Measurements from ENCODE around the gene C1orf52.

Gene C1orf52

DNA sequence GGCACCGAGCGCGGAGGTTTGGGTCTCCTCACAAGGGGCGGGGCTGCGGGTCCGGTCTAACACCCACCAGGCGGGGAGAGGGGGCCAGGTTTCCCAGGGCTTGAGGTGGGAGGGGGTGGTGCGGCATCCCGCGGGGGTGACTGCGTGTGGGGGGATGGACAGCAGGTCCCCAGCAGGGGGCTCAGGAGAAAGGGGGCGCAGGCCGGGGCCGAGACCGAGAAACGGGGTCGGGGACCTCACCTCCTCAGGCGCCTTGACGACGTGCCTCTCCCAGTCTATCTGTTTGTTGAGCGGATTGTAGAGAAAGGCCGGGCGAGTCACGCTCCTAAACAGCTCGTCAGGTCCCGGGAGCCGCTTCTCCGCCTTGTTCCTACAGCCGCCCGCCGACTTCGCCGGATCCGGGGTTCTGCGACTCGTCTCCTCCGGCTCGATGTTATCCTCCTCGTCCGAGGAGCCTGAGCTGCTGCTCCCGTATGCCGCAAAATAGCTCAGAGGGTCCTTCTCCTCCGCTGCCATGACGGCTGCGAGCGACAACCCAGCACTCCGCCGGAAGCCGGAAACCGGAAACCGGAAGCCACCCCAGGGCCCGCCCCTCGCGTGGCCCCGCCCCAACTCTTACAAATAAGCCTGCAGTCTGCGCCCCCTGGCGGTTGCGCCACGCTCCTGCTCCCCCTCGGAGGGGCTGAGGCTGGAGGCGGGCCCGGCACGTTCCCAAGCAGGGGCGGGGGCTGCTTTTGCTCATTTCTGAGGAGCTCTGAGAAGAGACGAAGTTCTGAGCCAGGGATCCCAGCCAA lies at the start of gene C1orf52:
TSS of gene C1orf52 (minus strand) at position 545 of the 794 bp plus-strand sequence. CDS start at position 516, 29 bp downstream.
- H3K27me3 Mint-ChIP-seq, result no peaks in the 10 kb centered on the region

DNA sequence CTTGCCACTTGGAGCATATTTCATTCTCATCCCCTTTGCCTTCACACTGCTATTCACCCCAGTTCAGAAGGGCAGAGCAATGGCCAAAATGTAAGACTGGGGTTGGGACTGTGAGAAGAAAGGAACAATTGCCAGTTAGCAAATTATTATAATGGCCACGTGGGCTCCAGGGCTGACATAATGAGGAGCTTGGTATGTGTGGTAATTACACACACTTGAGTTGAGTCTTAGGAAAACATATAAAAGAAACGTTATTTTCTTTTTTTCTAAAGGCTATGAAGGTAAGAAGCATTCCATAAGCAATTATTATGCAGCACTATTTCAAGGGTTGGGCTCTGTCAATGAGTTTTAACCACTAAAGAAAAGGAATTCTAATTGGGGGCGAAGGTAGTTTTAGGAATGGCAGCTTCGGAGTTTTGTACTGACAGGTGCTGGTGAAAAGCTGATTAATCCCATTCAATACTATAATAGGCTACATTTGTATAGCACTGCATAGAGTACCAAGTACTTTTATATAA lies 49.4 kb upstream of the C1orf52 start:
- Mint-ChIP-seq H3K27ac (no peak overlapping the region), H3K27me3 (no peaks in the 10 kb centered on the region), H3K4me3 (no peak overlapping the region), H3K36me3 (peaks cover 6% of the 10 kb centered on the region), H3K4me1 (peaks cover 32% of the 10 kb centered on the region), H3K9me3 (no peaks in the 10 kb centered on the region)
- no peak for ATAC-seq (ENCODE audit: low read depth)
- no peak for DNase-seq (ENCODE audit: low spot score in 2 of 2)

More for the DNA sequence above, at the start of gene C1orf52:
- ATAC-seq (ENCODE audit: low read depth), result peak; percentile 95
- H3K36me3 Mint-ChIP-seq, result peaks cover 22% of the 10 kb centered on the region
- peaks cover 1% of the 10 kb centered on the region for H3K9me3 Mint-ChIP-seq
- H3K27ac Mint-ChIP-seq, result peak within 1 kb of the TSS; percentile 88
- peaks cover 23% of the 10 kb centered on the region for H3K4me1 Mint-ChIP-seq
- peak; percentile 96 to 100 for DNase-seq (ENCODE audit: low spot score in 2 of 2)
- H3K4me3 Mint-ChIP-seq, result peak within 1 kb of the TSS; percentile 99

DNA sequence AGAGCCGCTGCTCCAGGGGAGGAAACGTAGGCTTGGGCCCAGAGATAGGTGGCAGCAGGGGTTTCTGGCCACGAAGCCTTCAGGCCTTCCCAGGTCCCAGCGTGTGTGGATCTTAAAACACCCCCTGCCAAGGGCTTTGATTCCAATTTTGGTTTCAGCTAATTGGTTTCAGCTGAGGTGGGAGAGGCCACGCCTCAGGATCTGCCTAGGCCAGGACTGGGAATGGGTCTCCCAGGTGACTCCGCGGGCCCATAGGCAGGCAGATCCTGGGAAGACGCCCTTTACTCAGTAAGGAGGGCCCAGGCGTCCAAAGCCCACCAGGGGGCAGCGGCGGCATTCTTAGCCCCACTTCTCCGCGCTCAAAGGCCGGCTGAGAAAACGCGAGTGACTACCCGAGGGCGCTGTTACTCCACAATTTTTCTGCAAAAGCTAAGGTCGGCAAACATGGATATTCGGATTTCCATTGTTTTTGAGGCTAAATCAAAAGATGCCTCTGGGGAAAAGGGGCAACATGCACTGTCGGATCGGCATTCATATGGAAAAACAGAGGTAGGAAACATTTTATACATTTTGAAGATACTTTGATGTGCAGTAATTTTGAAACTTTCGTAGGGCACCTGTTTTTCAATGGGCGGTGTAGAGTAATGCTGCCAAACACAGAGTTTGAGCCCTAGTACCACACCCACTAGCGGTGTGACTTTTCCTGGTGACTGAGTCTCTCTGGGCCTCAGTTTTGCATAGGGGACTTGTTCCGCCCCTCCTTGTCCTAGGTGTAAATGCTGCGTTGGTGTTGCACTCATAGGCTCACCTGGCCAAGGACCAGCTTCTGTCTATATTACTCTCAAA lies 48.7 kb upstream of the C1orf52 start:
- no peaks in the 10 kb centered on the region for H3K9me3 Mint-ChIP-seq
- no peak overlapping the region for H3K27ac Mint-ChIP-seq
- peak overlapping the region; percentile 80 for H3K4me3 Mint-ChIP-seq
- H3K27me3 Mint-ChIP-seq, result no peaks in the 10 kb centered on the region
- peaks cover 29% of the 10 kb centered on the region for H3K4me1 Mint-ChIP-seq
- ATAC-seq (ENCODE audit: low read depth), result peak; percentile 96
- H3K36me3 Mint-ChIP-seq, result peaks cover 6% of the 10 kb centered on the region
- peak; percentile 66 to 72 for DNase-seq (ENCODE audit: low spot score in 2 of 2)

DNA sequence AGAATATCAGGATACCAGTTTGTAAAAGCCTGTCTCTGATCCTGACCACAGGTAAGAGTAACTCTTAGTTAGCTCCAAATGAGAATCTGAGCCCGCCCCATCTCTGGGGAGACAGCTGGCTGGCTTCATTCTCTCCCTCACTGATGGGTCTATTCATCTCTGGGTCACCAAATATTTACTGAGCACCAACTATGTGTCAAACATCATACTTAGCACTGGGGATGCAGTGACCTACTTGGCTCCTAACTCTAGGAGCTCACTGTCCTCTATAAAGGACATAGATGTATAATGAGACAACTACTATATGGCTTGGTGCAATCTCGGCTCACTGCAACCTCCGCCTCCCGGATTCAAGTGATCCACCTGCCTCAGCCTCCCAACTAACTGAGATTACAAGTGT lies 46.8 kb upstream of the C1orf52 start:
- DNase-seq (ENCODE audit: low spot score in 2 of 2), result no peak
- ATAC-seq (ENCODE audit: low read depth), result no peak
- no peak overlapping the region for H3K27ac Mint-ChIP-seq
- H3K9me3 Mint-ChIP-seq, result no peaks in the 10 kb centered on the region
- H3K36me3 Mint-ChIP-seq, result peaks cover 14% of the 10 kb centered on the region
- no peak overlapping the region for H3K4me3 Mint-ChIP-seq
- H3K4me1 Mint-ChIP-seq, result peaks cover 22% of the 10 kb centered on the region
- no peaks in the 10 kb centered on the region for H3K27me3 Mint-ChIP-seq

DNA sequence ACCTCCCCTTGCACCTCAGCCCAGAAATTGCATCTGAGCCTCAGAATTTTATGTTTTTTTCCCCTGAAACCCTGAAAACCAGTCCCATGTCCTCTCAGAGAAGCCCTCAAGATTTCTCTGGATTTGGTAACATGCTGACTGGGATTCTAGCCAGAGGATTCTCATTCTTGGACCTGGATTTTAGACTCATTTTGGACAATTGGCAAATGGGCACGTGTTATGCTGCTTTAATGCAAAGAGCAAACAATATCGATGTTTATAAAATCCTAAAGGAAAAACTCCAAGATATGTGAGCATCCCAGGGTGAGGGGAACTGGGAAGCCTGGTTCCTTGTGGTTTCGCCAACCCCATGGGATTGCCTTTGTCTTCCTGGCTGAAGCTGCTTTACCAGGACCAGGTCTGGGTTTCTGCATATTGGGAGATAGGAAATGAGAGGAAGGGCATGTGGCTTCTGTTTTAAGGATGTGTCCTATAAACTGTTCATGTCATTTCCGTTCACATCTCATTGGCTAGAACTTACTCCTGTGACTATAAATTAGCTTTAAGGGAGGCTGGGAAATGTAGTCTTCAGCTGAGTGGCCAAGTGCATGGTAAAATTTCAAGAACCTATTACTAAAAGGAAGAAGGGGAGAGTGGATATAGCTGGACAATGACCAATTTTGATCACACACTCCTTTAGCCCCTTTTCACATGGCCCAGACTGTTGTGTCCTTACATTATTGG lies 44.1 kb upstream of the C1orf52 start:
- H3K27me3 Mint-ChIP-seq, result no peaks in the 10 kb centered on the region
- H3K4me3 Mint-ChIP-seq, result no peak overlapping the region
- H3K4me1 Mint-ChIP-seq, result peaks cover 15% of the 10 kb centered on the region
- H3K27ac Mint-ChIP-seq, result no peak overlapping the region
- H3K9me3 Mint-ChIP-seq, result no peaks in the 10 kb centered on the region
- no peak for ATAC-seq (ENCODE audit: low read depth)
- H3K36me3 Mint-ChIP-seq, result peaks cover 13% of the 10 kb centered on the region
- no peak for DNase-seq (ENCODE audit: low spot score in 2 of 2)

DNA sequence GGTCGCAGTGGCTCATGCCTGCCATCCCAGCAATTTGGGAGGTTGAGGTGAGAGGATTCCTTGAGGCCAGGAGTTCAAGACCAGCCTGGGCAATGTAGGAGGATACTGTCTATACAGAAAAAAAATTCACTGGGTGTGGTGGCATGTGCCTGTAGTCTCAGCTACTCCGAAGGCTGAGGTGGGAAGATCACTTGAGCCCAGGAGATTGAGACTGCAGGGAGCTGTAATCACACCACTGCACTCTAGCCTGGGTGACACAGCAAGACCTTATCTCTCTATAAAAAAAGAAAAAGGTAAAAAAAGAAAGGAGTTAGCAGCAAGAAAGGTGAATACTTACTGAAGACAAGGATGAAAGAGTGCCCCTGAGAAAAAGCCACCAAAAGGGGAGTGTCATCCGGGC lies 40.7 kb upstream of the C1orf52 start:
- H3K4me3 Mint-ChIP-seq, result no peak overlapping the region
- no peaks in the 10 kb centered on the region for H3K27me3 Mint-ChIP-seq
- DNase-seq (ENCODE audit: low spot score in 2 of 2) (no peak), ATAC-seq (ENCODE audit: low read depth) (no peak)
- no peaks in the 10 kb centered on the region for H3K9me3 Mint-ChIP-seq
- peaks cover 20% of the 10 kb centered on the region for H3K4me1 Mint-ChIP-seq
- H3K27ac Mint-ChIP-seq, result no peak overlapping the region
- peaks cover 13% of the 10 kb centered on the region for H3K36me3 Mint-ChIP-seq

DNA sequence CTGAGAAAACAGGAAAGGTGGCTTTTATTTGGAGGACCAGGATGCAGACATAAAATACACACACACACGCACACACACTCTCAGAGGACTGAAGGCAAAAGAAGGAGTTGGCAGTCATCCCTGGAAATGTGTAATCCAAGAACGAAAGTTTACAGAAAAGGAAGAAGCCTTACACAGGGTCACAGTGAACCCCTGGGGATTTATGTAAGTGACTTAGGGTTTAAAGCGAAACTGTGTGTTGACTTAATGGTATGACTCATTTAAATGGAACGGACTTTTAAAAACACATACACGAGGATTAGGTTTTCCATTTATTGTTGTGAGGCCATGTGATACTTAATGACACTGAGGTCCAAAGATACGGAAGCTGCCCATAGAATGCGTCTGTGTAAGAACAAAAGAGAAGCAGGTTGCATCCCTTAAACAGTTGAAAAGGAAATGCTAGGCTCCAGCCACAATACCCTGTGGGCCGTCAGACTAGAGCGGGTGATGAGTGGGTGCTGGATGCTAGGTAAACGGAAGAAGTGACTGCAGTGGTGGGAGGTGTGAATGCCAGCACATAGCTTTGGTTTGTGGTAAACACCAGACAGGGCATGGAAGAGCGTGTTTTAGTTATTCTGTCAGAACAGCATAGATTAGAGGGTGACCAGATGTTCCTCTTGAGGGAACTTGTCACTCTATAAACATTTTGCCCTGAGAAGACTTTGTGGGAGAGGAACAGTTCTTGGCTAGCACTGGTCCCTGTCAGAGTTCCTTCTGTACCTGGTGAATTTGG lies 38.6 kb upstream of the C1orf52 start:
- DNase-seq (ENCODE audit: low spot score in 2 of 2) (peak; percentile 29), ATAC-seq (ENCODE audit: low read depth) (peak; percentile 96)
- Mint-ChIP-seq H3K4me3 (peak overlapping the region; percentile 67), H3K27me3 (no peaks in the 10 kb centered on the region), H3K4me1 (peaks cover 17% of the 10 kb centered on the region), H3K9me3 (no peaks in the 10 kb centered on the region), H3K27ac (peak overlapping the region; percentile 92), H3K36me3 (peaks cover 10% of the 10 kb centered on the region)

GRCh38 chr1:85297538-85297854 lies 38.0 kb upstream of the C1orf52 start:
- no peaks in the 10 kb centered on the region for H3K9me3 Mint-ChIP-seq
- peak overlapping the region; percentile 67 for H3K4me3 Mint-ChIP-seq
- no peaks in the 10 kb centered on the region for H3K27me3 Mint-ChIP-seq
- ATAC-seq (ENCODE audit: low read depth) (no peak), DNase-seq (ENCODE audit: low spot score in 2 of 2) (no peak)
- H3K36me3 Mint-ChIP-seq, result peaks cover 8% of the 10 kb centered on the region
- peaks cover 20% of the 10 kb centered on the region for H3K4me1 Mint-ChIP-seq
- peak overlapping the region; percentile 92 for H3K27ac Mint-ChIP-seq

DNA sequence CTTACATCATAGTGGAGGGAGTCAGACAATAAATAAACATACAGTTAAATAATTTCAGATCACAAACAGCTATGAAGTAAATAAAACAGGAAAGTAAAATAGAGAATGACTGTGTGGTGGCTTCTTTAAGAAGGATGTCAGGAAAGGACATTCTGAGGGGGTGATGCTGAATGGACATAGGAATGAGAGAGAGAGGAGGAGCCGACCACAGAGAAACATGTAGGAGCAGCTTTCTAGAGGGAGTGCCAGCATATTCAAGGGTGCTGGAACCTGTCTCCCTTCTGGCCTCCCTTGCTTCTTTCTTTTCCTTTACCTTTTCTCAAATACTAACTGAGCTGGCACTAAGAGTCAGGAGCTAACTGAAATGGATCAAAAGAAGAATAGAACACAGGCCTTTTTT lies 37.5 kb upstream of the C1orf52 start:
- DNase-seq (ENCODE audit: low spot score in 2 of 2), result no peak
- Mint-ChIP-seq H3K9me3 (no peaks in the 10 kb centered on the region), H3K4me1 (peaks cover 22% of the 10 kb centered on the region), H3K36me3 (peaks cover 4% of the 10 kb centered on the region), H3K4me3 (no peak overlapping the region), H3K27me3 (no peaks in the 10 kb centered on the region), H3K27ac (peak overlapping the region; percentile 92)
- ATAC-seq (ENCODE audit: low read depth), result no peak

DNA sequence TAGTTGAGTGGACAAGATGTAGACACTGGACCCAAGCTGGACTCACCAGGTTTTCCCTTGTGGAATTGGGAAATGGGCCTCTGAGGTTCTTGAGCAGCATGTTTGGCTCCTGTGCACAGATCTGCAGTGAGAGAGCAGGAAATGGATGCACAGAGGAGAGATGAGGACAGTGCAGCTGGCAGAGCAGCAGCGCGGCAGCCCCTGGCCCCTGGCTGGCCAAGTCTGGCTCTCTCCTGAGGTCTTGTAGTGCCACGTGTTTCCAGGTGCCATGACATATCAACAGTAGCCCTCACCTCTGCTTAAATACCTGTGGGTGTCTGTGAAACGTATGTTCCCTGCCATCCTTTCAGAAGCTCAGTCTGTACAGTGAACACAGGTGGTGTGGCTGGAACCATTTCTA lies 36.2 kb upstream of the C1orf52 start:
- H3K27me3 Mint-ChIP-seq, result no peaks in the 10 kb centered on the region
- peaks cover 32% of the 10 kb centered on the region for H3K4me1 Mint-ChIP-seq
- H3K4me3 Mint-ChIP-seq, result no peak overlapping the region
- no peaks in the 10 kb centered on the region for H3K36me3 Mint-ChIP-seq
- ATAC-seq (ENCODE audit: low read depth) (no peak), DNase-seq (ENCODE audit: low spot score in 2 of 2) (no peak)
- no peaks in the 10 kb centered on the region for H3K9me3 Mint-ChIP-seq
- H3K27ac Mint-ChIP-seq, result no peak overlapping the region

- H3K4me3 Mint-ChIP-seq, result no peak overlapping the region
- peaks cover 38% of the 10 kb centered on the region for H3K4me1 Mint-ChIP-seq
- no peak for DNase-seq (ENCODE audit: low spot score in 2 of 2)
- H3K27ac Mint-ChIP-seq, result no peak overlapping the region
- no peaks in the 10 kb centered on the region for H3K27me3 Mint-ChIP-seq
- H3K36me3 Mint-ChIP-seq, result no peaks in the 10 kb centered on the region
- no peak for ATAC-seq (ENCODE audit: low read depth)
- H3K9me3 Mint-ChIP-seq, result no peaks in the 10 kb centered on the region
Observed at GRCh38 chr1:85295006-85295431, 35.6 kb upstream of the C1orf52 start.

- H3K4me3 Mint-ChIP-seq, result peak overlapping the region; percentile 75
- ATAC-seq (ENCODE audit: low read depth) (no peak), DNase-seq (ENCODE audit: low spot score in 2 of 2) (no peak)
- H3K36me3 Mint-ChIP-seq, result peaks cover 8% of the 10 kb centered on the region
- peaks cover 2% of the 10 kb centered on the region for H3K9me3 Mint-ChIP-seq
- H3K27ac Mint-ChIP-seq, result peak overlapping the region; percentile 87
- H3K27me3 Mint-ChIP-seq, result no peaks in the 10 kb centered on the region
- H3K4me1 Mint-ChIP-seq, result peaks cover 31% of the 10 kb centered on the region
Observed at GRCh38 chr1:85290826-85291225, 31.4 kb upstream of the C1orf52 start.

- DNase-seq (ENCODE audit: low spot score in 2 of 2) (no peak), ATAC-seq (ENCODE audit: low read depth) (peak; percentile 89)
- Mint-ChIP-seq H3K27me3 (no peaks in the 10 kb centered on the region), H3K36me3 (peaks cover 11% of the 10 kb centered on the region), H3K9me3 (peaks cover 2% of the 10 kb centered on the region), H3K27ac (peak overlapping the region; percentile 87), H3K4me3 (peak overlapping the region; percentile 75), H3K4me1 (peaks cover 31% of the 10 kb centered on the region)
Observed at GRCh38 chr1:85289848-85290335, 30.4 kb upstream of the C1orf52 start.
